HepG2 (cell line): Measurements from ENCODE around the gene CLDN9. TPM values are rescaled to one million over a fixed set of nuclear protein-coding genes. Genes with fewer than 3 reads are reported as not detected.
A peak's percentile ranks its signal among the peaks of the same experiment; 100 is the strongest.

ENCODE experiments used
- AGO1 ChIP-seq: fragments of 200-400 bp; formaldehyde crosslinking; IDR thresholded peaks from 2 replicates; pipeline ENCODE4 v1.6.1; 2017; ENCODE audit warnings: mild to moderate bottlenecking, low read depth, low read length, moderate library complexity; ENCODE audit not compliant: poor library complexity, severe bottlenecking
- ATF7-NPFF ChIP-seq: sonication (generic); formaldehyde crosslinking; IDR thresholded peaks from 2 replicates; pipeline ENCODE4 v1.8.1; 2023; ENCODE audit warnings: mild to moderate bottlenecking, low read depth, missing genetic modification reagents, moderate library complexity
- BRD4 ChIP-seq: sonication (generic); formaldehyde crosslinking; IDR thresholded peaks from 2 replicates; pipeline ENCODE4 v1.4.0; 2020; ENCODE audit warnings: missing genetic modification reagents
- CCAR2 ChIP-seq: fragments of 200-400 bp; formaldehyde crosslinking; optimal IDR thresholded peaks from 2 replicates; pipeline ENCODE3; 2018; ENCODE audit warnings: low read depth, mild to moderate bottlenecking, low read length, moderate library complexity
- DNMT1 ChIP-seq: sonication (generic); formaldehyde crosslinking; IDR thresholded peaks from 2 replicates; pipeline ENCODE4 v1.5.1; 2020; ENCODE audit warnings: mild to moderate bottlenecking, missing genetic modification reagents
- HNRNPK ChIP-seq: fragments of 200-400 bp; formaldehyde crosslinking; IDR thresholded peaks from 2 replicates; pipeline ENCODE4 v1.6.1; 2018; ENCODE audit warnings: low read length, low read depth, moderate library complexity, mild to moderate bottlenecking; ENCODE audit not compliant: poor library complexity, severe bottlenecking
- HNRNPUL1 ChIP-seq: fragments of 200-400 bp; formaldehyde crosslinking; IDR thresholded peaks from 2 replicates; pipeline ENCODE4 v1.6.1; 2017; ENCODE audit warnings: low read depth, mild to moderate bottlenecking, low read length, moderate library complexity
- PHF8 ChIP-seq: sonication (generic); formaldehyde crosslinking; IDR thresholded peaks from 2 replicates; pipeline ENCODE4 v1.5.0; 2020; ENCODE audit warnings: missing genetic modification reagents
- U2AF1 ChIP-seq: fragments of 200-400 bp; formaldehyde crosslinking; optimal IDR thresholded peaks from 2 replicates; pipeline ENCODE3; 2017; ENCODE audit warnings: mild to moderate bottlenecking, low read depth, low read length
- ZFP36 ChIP-seq: fragments of 150-350 bp; IDR thresholded peaks from 2 replicates; pipeline ENCODE4 v1.6.1; 2018; ENCODE audit warnings: borderline replicate concordance, low read length, low read depth; ENCODE audit not compliant: partially characterized antibody
- ZKSCAN8 ChIP-seq: IDR thresholded peaks from 2 replicates; pipeline ENCODE4 v1.6.1; 2016; ENCODE audit warnings: borderline replicate concordance, missing genetic modification reagents, missing compliant biosample characterization
- ZNF558 ChIP-seq: sonication (generic); formaldehyde crosslinking; IDR thresholded peaks from 2 replicates; pipeline ENCODE4 v1.9.0; 2022; ENCODE audit warnings: mild to moderate bottlenecking, missing genetic modification reagents, borderline replicate concordance
- ZSCAN22 ChIP-seq: sonication (generic); formaldehyde crosslinking; IDR thresholded peaks from 2 replicates; pipeline ENCODE4 v1.4.0; 2020; ENCODE audit warnings: mild to moderate bottlenecking, missing genetic modification reagents
- polyA plus RNA-seq, 8 experiments: library from polyadenylated mRNA; depleted of rRNA in 3 of 8; stranded (reverse) in 7 of 8; unstranded in 1 of 8; fragments of >200 nt; fragmentation: Illumina TruSeq in 4 of 8; extraction: Trizol in 4 of 8; gene quantifications; 2 replicates each; pipeline versions ENCODE4 v1.2.1 to v1.2.3, GENCODE V29; 2011 to 2016; ENCODE audit warnings: low read depth in 4 of 8, missing spikeins in 1 of 8, mixed read lengths in 1 of 8; ENCODE audit not compliant: insufficient read depth in 1 of 8
- total RNA-seq, 5 experiments: library from RNA; depleted of rRNA; stranded (reverse); fragments of >200 nt; fragmentation: Illumina TruSeq; extraction: Trizol; gene quantifications; 2 replicates each; pipeline ENCODE4 v1.2.3, GENCODE V29; 2016; ENCODE audit warnings: low read depth in 1 of 5
- TF ChIP-seq, protein P1 (sequence below): sonication (generic); formaldehyde crosslinking; IDR thresholded peaks from 2 replicates; pipeline ENCODE4 v1.9.0; 2021; ENCODE audit warnings: missing genetic modification reagents, borderline replicate concordance
- TF ChIP-seq, protein P2 (sequence below): IDR thresholded peaks from 2 replicates; pipeline ENCODE4 v1.6.1; 2016; ENCODE audit warnings: mild to moderate bottlenecking, missing biosample characterization, missing genetic modification reagents
- TF ChIP-seq, protein P3 (sequence below), 2 experiments: sonication (generic) in 1 of 2; formaldehyde crosslinking in 1 of 2; IDR thresholded peaks; 2 replicates each; pipeline versions ENCODE4 v1.6.1 to v1.9.0; 2014 to 2022; ENCODE audit warnings: antibody characterized with exemption in 1 of 2, borderline replicate concordance in 1 of 2, inconsistent platforms in 1 of 2, low read depth in 1 of 2, missing genetic modification reagents in 1 of 2
- TF ChIP-seq, protein P4 (sequence below): sonication (generic); formaldehyde crosslinking; IDR thresholded peaks from 2 replicates; pipeline ENCODE4 v1.5.0; 2020; ENCODE audit warnings: missing genetic modification reagents, mild to moderate bottlenecking, borderline replicate concordance

The CLDN9 gene
- total and polyA plus RNA-seq, 2 of the 13 experiments (the other 11 are each of a cell fraction or from before 2014, with no cell fraction given) = 0.15 to 0.26 TPM

DNA sequence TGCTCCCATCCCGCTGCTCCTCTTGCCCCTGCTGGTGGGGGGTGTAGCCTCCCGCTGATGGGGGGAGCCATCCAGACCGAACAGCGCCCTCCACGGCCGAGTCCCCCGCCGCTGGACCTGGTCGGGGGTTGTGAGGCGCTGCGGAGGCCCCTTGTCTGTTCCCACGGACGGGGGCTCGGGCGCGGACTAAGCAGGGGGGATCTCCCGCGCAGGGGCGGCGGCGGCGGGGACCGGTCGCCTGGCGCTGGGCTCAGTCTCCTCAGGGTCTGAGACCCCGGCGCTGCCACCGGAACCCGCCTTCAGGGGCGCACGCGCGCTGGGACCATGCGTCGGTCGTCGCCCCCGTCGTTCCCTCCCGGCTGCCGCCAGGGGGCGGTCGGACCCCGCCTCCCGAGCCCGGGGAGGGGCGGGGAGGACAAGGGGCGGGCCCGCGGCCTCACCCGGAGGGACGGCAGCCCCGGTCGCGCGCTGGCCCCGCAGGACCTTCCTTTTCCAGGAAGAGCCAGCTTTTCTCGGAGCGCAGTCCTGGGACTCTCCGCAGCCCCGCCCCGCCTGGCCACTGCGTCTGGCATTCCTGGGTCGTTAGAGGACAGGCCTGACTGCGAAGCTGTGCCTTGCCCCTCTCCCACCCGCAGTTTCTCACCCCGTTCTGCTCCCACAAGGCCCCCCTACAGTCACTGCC lies 46.5 kb downstream of the CLDN9 start (continued):
- TF ChIP-seq, protein P1, sequence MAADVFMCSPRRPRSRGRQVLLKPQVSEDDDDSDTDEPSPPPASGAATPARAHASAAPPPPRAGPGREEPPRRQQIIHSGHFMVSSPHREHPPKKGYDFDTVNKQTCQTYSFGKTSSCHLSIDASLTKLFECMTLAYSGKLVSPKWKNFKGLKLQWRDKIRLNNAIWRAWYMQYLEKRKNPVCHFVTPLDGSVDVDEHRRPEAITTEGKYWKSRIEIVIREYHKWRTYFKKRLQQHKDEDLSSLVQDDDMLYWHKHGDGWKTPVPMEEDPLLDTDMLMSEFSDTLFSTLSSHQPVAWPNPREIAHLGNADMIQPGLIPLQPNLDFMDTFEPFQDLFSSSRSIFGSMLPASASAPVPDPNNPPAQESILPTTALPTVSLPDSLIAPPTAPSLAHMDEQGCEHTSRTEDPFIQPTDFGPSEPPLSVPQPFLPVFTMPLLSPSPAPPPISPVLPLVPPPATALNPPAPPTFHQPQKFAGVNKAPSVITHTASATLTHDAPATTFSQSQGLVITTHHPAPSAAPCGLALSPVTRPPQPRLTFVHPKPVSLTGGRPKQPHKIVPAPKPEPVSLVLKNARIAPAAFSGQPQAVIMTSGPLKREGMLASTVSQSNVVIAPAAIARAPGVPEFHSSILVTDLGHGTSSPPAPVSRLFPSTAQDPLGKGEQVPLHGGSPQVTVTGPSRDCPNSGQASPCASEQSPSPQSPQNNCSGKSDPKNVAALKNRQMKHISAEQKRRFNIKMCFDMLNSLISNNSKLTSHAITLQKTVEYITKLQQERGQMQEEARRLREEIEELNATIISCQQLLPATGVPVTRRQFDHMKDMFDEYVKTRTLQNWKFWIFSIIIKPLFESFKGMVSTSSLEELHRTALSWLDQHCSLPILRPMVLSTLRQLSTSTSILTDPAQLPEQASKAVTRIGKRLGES (CRISPR knock-in tag) = no peak
- TF ChIP-seq ZSCAN22 (no peak), ZFP36 (no peak), ZNF558 (CRISPR knock-in tag) (peak; percentile 28; the same call in 1 of the 2 replicates), PHF8 (peak; percentile 66), DNMT1 (CRISPR knock-in tag) (0 out of 2 replicates have a peak, but pooled peaks have one; percentile 46), HNRNPUL1 (no peak), ZKSCAN8 (CRISPR knock-in tag) (no peak; the same call in 1 of the 2 replicates), BRD4 (CRISPR knock-in tag) (no peak; the same call in 1 of the 2 replicates), U2AF1 (no peak), AGO1 (no peak), HNRNPK (peak; percentile 70), ATF7-NPFF (CRISPR knock-in tag) (0 out of 2 replicates have a peak, but pooled peaks have one; percentile 46), CCAR2 (no peak)
- TF ChIP-seq, protein P2, sequence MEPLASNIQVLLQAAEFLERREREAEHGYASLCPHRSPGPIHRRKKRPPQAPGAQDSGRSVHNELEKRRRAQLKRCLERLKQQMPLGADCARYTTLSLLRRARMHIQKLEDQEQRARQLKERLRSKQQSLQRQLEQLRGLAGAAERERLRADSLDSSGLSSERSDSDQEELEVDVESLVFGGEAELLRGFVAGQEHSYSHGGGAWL (CRISPR knock-in tag) = peak; percentile 82; the same call in 1 of the 2 replicates
- TF ChIP-seq, protein P3, sequence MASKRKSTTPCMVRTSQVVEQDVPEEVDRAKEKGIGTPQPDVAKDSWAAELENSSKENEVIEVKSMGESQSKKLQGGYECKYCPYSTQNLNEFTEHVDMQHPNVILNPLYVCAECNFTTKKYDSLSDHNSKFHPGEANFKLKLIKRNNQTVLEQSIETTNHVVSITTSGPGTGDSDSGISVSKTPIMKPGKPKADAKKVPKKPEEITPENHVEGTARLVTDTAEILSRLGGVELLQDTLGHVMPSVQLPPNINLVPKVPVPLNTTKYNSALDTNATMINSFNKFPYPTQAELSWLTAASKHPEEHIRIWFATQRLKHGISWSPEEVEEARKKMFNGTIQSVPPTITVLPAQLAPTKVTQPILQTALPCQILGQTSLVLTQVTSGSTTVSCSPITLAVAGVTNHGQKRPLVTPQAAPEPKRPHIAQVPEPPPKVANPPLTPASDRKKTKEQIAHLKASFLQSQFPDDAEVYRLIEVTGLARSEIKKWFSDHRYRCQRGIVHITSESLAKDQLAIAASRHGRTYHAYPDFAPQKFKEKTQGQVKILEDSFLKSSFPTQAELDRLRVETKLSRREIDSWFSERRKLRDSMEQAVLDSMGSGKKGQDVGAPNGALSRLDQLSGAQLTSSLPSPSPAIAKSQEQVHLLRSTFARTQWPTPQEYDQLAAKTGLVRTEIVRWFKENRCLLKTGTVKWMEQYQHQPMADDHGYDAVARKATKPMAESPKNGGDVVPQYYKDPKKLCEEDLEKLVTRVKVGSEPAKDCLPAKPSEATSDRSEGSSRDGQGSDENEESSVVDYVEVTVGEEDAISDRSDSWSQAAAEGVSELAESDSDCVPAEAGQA (IDR thresholded peaks at IDR 0.05; ENCODE audit: low read depth) = no peak
- TF ChIP-seq, protein P3 (CRISPR knock-in tag; IDR thresholded peaks at IDR 0.05; ENCODE audit: borderline replicate concordance) = no peak
- TF ChIP-seq, protein P4, sequence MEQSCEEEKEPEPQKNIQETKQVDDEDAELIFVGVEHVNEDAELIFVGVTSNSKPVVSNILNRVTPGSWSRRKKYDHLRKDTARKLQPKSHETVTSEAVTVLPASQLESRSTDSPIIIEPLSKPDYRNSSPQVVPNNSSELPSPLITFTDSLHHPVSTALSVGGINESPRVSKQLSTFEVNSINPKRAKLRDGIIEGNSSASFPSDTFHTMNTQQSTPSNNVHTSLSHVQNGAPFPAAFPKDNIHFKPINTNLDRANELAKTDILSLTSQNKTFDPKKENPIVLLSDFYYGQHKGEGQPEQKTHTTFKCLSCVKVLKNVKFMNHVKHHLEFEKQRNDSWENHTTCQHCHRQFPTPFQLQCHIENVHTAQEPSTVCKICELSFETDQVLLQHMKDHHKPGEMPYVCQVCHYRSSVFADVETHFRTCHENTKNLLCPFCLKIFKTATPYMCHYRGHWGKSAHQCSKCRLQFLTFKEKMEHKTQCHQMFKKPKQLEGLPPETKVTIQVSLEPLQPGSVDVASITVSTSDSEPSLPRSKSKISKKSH (CRISPR knock-in tag) = 0 out of 2 replicates have a peak, but pooled peaks have one; percentile 65
